Body of pancreas (tissue), 4 donors: ENCODE results near the gene SH3PXD2A. TPM values are rescaled to one million over a fixed set of nuclear protein-coding genes. Genes with fewer than 3 reads are reported as not detected.

Experiments used
- ATAC-seq: fragments of 150-250 bp; one replicate; pipeline ENCODE4 v1.9.1; 2016
- DNase-seq, 4 donors: peaks; one replicate each; pipeline ENCODE4 v3.0.0-alpha.2; 2019
- H3K27ac ChIP-seq, 4 donors: fragments of 200-600 bp; sonication (generic); 1 replicate in 3 of 4; 2 replicates in 1 of 4; pipeline versions ENCODE4 v1.5.1 to v1.6.1; 2016 to 2019; ENCODE audit warnings: mild to moderate bottlenecking in 1 of 4, mixed read lengths in 1 of 4, moderate library complexity in 1 of 4
- H3K27me3 ChIP-seq, 2 donors: fragments of 200-600 bp; sonication (generic); one replicate each; pipeline ENCODE4 v1.6.0; 2016; ENCODE audit warnings: mild to moderate bottlenecking in 1 of 2
- H3K36me3 ChIP-seq, 2 donors: fragments of 200-600 bp; sonication (generic); replicated peaks in 1 of 2; 2 replicates each; pipeline ENCODE4 v1.5.1; 2016; ENCODE audit warnings: low read depth in 2 of 2; ENCODE audit not compliant: insufficient read depth in 1 of 2
- H3K4me1 ChIP-seq: fragments of 200-600 bp; sonication (generic); one replicate; pipeline ENCODE4 v1.6.0; 2016
- H3K4me3 ChIP-seq, 2 donors: fragments of 200-600 bp; sonication (generic); 1 replicate in 1 of 2; 2 replicates in 1 of 2; pipeline ENCODE4 v1.5.1; 2016 to 2019
- H3K9me3 ChIP-seq, 3 donors: fragments of 200-600 bp; sonication (generic); 1 replicate in 2 of 3; 2 replicates in 1 of 3; pipeline ENCODE4 v1.5.1; 2016
- POLR2A ChIP-seq, 3 donors: fragments of 450-650 bp; IDR thresholded peaks; one replicate each; pipeline ENCODE4 v1.6.1; 2016; ENCODE audit warnings: antibody characterized with exemption in 3 of 3, mild to moderate bottlenecking in 2 of 3
- WGBS, 2 donors: methylation state at CpG; one replicate each; pipeline ENCODE4 v1.1.5; 2017; 5-methylcytosine and 5-hydroxymethylcytosine counted together
- intact Hi-C: fragments of 100-400 bp; cut with DNase I; formaldehyde crosslinking; loops from one replicate; pipeline ENCODE4 v1.15.1; 2023
- total RNA-seq, 2 donors: library from RNA; depleted of rRNA; stranded (reverse); fragments of >200 nt; gene quantifications; one replicate each; pipeline ENCODE4 v1.1.0, GENCODE V29; 2016
- TF ChIP-seq, protein P1 (sequence below), 7 experiments: fragments of 450-650 bp in 4 of 7; fragments of 200-600 bp in 3 of 7; sonication (generic) in 3 of 7; IDR thresholded peaks; one replicate each; pipeline ENCODE4 v1.5.1; 2016 to 2019; ENCODE audit warnings: antibody characterized with exemption in 7 of 7

Gene SH3PXD2A
- total RNA-seq, 2 donors from 2014 or later, result 7.3 to 9.9 TPM

- H3K27ac ChIP-seq, result peak overlapping the region in 3 of 4 donors; percentile 9 to 60 (median 46)
- H3K4me3 ChIP-seq, result no peak overlapping the region
- intact Hi-C loops, result no loop called here
- 83 to 95% methylated on average over 6 to 7 of the region's 7 CpGs for WGBS, 2 donors
- H3K36me3 ChIP-seq, result no peaks in the 10 kb centered on the region
- TF ChIP-seq, protein P1, sequence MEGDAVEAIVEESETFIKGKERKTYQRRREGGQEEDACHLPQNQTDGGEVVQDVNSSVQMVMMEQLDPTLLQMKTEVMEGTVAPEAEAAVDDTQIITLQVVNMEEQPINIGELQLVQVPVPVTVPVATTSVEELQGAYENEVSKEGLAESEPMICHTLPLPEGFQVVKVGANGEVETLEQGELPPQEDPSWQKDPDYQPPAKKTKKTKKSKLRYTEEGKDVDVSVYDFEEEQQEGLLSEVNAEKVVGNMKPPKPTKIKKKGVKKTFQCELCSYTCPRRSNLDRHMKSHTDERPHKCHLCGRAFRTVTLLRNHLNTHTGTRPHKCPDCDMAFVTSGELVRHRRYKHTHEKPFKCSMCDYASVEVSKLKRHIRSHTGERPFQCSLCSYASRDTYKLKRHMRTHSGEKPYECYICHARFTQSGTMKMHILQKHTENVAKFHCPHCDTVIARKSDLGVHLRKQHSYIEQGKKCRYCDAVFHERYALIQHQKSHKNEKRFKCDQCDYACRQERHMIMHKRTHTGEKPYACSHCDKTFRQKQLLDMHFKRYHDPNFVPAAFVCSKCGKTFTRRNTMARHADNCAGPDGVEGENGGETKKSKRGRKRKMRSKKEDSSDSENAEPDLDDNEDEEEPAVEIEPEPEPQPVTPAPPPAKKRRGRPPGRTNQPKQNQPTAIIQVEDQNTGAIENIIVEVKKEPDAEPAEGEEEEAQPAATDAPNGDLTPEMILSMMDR (IDR thresholded peaks at IDR 0.05), result no peak
- TF ChIP-seq POLR2A (IDR thresholded peaks at IDR 0.05), result no peak
- peaks cover 0 to 5% (median 0%) of the 10 kb centered on the region in 3 donors for H3K9me3 ChIP-seq
- no peaks in the 10 kb centered on the region for H3K27me3 ChIP-seq
- H3K4me1 ChIP-seq, result peaks cover 31% of the 10 kb centered on the region
- DNase-seq (no peak), ATAC-seq (no peak)
These were observed 291.9 kb downstream of the SH3PXD2A start for GRCh38 chr10:103563231-103564115.

- H3K4me1 ChIP-seq, result peaks cover 29% of the 10 kb centered on the region
- WGBS, 2 donors, result 65 to 83% methylated on average over 4 of the region's 4 CpGs
- DNase-seq (no peak), ATAC-seq (no peak)
- H3K36me3 ChIP-seq, result no peaks in the 10 kb centered on the region
- TF ChIP-seq, protein P1 (IDR thresholded peaks at IDR 0.05), result no peak
- no peak for TF ChIP-seq POLR2A (IDR thresholded peaks at IDR 0.05)
- H3K27ac ChIP-seq, result no peak overlapping the region
- no peak overlapping the region for H3K4me3 ChIP-seq
- intact Hi-C loops, result no loop called here
- peaks cover 0 to 5% (median 0%) of the 10 kb centered on the region in 3 donors for H3K9me3 ChIP-seq
- H3K27me3 ChIP-seq, result no peaks in the 10 kb centered on the region
These were observed 293.0 kb downstream of the SH3PXD2A start for GRCh38 chr10:103562383-103562782.

- peak in 1 of 4 donors; percentile 40 for DNase-seq
- no peak overlapping the region for H3K4me3 ChIP-seq
- H3K9me3 ChIP-seq, result peaks cover 0 to 5% (median 0%) of the 10 kb centered on the region in 3 donors
- ATAC-seq, result no peak
- no peak overlapping the region for H3K27ac ChIP-seq
- H3K4me1 ChIP-seq, result peaks cover 43% of the 10 kb centered on the region
- WGBS, 2 donors, result 53 to 55% methylated on average over 7 of the region's 7 CpGs
- intact Hi-C loops, result no loop called here
- TF ChIP-seq, protein P1 (IDR thresholded peaks at IDR 0.05), result no peak
- TF ChIP-seq POLR2A (IDR thresholded peaks at IDR 0.05), result no peak
- no peaks in the 10 kb centered on the region for H3K27me3 ChIP-seq
- H3K36me3 ChIP-seq, result no peaks in the 10 kb centered on the region
These were observed 294.5 kb downstream of the SH3PXD2A start for GRCh38 chr10:103560886-103561285.

DNA sequence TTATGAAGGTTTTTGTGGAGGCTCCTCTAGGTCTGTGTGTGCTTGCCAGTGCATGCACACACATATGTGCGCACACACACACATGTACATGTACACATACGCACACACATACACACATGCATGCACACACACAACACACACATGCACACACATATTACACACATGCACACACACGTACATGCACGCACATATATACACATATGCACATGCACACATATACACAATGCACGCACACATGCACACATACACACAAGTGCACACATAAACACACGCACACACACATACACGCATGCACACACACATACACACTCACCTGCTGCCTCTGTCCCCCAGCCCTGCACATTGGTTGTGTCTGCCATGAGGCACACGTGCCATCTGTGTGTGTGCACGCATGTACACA, 295.6 kb downstream of the SH3PXD2A start:
- DNase-seq (no peak), ATAC-seq (no peak)
- no peaks in the 10 kb centered on the region for H3K36me3 ChIP-seq
- intact Hi-C loops, result no loop called here
- no peak overlapping the region for H3K27ac ChIP-seq
- no peak overlapping the region for H3K4me3 ChIP-seq
- no peak for TF ChIP-seq POLR2A (IDR thresholded peaks at IDR 0.05)
- TF ChIP-seq, protein P1 (IDR thresholded peaks at IDR 0.05), result no peak
- H3K9me3 ChIP-seq, result peaks cover 0 to 5% (median 0%) of the 10 kb centered on the region in 3 donors
- 66 to 80% methylated on average over 9 of the region's 9 CpGs for WGBS, 2 donors
- H3K4me1 ChIP-seq, result peaks cover 47% of the 10 kb centered on the region
- H3K27me3 ChIP-seq, result no peaks in the 10 kb centered on the region
